Endometrium (tissue), 2 donors: Measurements from ENCODE around the gene ZSCAN31.
A peak's percentile ranks its signal among the peaks of the same experiment; 100 is the strongest.

Experiments used
- FAIRE-seq: peaks from 2 replicates; lab custom pipeline; 2012; peaks lifted over from hg19 to GRCh38; lab: Jason Lieb, UNC
- donor health status: control.
- donor health status: control.

ZSCAN31 gene

DNA sequence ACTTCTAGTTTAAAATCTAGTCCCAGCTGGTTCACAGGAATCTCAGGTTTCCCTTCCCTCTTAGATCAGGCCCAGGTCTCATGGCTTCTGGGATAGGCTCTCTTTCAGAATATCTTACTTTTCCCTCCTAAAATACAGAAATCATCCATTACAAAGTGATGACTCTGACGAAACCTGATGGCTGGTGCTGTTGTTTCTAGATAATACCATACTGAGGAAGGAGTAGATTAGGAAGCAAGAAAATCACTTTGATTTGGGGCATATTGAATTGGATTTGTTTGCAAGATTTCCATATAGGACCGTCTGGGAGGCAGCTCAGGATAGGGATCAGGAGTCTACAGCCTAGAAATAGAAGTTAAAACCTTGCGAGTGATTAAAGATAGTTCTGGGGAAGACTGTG lies 17.4 kb upstream of the ZSCAN31 start:
- no peak for FAIRE-seq

DNA sequence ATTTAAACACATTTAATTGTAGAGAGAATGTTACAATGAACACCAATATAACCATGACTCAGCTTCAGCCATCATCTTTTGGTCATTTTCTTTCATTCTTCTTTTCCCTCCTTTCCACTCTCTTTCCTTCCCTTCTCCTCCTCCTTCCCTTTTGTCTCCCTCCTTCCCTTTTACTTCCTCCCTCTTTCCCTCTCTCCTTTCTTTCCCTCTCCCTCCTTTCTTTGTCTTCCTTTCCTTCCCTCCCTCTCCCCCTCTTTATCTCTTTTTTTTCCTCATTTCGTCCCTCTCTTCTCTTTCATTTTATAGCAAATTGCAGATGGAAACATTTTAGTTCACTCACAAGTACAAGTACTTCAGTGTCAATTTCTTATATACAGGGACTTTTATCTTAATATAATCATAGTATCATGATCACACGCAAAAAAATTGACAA lies 15.6 kb upstream of the ZSCAN31 start:
- FAIRE-seq: no peak

DNA sequence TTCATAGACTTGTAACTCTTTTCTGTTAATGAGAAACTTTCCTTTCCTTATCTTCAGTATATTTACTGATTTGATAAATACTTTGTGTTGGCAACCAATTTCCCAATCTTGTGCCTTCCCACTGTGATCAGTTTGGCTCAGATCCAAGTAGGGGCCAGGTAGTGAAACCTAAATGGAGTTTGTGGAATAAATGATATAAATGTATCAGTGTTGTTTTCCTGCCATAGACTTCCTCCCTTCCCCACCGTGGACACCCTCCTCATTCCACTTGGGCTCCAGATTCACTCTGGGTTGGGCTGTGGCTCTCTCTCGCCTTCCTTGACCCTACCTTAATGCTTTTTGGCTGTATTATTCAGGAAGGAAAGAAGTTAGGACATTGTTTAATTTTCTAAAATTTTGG lies 15.1 kb upstream of the ZSCAN31 start:
- FAIRE-seq: no peak

DNA sequence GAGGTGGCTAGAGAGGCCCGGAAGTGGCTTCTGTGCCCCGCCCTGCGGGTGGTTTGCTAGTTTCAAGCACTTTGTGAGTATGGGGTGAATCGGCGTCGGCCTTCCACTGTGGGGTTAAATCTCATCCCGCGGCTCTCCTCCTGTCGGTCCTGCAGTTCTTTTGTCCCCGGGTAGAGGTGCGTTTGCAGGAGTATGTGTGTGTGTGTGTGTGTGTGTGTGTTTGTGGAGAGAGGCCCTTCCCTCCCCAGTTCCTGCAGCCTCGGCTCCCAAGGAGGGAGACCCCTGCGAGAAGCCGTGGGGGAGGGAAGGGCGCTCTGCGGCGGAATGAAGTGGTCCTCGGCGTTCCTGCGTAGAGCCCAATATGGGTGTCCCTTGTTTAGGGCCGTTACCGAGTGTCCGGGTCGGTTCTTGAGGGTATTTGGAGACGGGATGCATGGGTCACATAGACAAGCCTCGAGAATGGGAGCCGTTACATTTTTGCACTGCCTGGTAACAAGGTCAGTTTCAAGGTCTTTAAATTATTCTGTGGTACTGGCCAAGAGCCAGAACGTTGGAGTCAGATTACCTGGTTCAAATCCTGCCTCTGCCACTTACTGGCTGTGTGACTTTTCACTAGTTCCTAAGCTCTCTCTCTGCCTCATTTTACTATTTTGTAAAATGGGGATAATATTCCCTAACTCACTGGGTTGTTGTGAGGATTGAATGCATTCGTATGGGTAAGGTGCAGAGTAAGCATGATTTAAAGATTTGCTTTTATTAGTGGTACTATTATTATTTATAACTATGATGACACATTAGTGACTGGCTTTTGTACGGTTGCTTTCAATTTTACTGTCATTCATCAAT lies 14.2 kb upstream of the ZSCAN31 start, which contains the start of gene ZKSCAN3:
TSS of gene ZKSCAN3 (plus strand) at position 56 of the 846 bp plus-strand sequence. CDS start 9,640 bp downstream, outside the sequence.
- FAIRE-seq: no peak

DNA sequence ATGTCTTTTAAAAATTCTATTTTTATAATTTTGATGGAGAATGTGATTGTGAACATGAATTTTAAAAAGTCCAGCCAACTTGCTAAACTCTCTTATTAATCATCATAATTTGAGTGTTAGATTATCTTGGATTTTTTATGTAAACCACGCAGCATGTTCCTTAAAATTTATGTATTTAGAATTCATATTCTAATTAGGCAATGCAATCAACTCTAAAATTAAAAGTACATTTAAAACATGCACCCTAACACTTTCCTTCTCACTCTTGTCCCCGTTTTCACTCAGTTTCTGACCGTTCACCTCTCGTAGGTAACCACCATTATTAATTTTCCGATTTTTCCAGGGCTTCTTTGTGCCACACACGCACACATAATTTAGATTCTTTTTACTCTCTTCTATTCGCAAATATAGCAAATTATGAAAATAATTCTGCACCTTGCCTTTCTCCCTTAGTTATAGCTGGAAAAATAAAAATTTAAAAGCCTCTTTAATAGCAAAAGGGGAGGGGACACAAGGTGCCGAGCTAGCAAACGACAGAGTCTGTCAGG lies 13.5 kb upstream of the ZSCAN31 start:
- peak; percentile 26 for FAIRE-seq

DNA sequence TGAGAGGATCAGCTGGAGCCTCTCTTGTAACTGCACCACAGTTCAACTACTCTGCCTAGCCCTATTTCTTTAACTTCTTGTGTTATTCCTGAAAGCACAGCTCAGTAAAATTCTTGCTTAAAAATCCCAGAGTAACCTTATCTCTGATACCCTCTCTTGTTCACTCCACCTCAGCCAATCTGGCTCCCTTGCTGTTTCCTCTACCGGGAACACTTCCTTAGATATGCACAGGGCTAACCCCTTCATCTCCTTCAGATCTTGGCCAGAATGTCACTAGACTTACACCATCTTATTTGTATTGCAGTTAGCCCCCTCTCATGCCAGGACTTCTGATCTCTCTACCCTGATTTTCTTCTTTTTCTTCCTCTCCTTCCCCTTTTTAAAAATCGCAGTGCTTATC lies 11.2 kb upstream of the ZSCAN31 start:
- no peak for FAIRE-seq

DNA sequence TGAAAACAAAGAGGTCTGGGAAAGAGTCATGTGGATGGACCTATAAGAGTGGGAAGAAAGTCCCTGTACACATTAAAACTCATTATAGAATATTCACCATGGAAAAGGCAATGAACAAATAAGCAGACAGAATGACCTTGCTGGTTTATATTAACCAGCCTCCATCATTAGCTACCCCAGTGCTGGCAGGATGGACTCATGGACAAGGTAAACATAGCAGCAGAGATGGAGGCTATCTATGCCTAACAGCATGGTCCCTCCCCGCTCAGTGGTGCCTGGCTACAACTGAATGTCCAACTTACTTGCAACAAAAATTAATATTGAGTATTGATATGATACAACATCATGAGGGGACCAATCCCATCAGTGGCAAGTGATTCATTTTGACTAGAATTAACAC lies 9.3 kb upstream of the ZSCAN31 start:
- no peak for FAIRE-seq

DNA sequence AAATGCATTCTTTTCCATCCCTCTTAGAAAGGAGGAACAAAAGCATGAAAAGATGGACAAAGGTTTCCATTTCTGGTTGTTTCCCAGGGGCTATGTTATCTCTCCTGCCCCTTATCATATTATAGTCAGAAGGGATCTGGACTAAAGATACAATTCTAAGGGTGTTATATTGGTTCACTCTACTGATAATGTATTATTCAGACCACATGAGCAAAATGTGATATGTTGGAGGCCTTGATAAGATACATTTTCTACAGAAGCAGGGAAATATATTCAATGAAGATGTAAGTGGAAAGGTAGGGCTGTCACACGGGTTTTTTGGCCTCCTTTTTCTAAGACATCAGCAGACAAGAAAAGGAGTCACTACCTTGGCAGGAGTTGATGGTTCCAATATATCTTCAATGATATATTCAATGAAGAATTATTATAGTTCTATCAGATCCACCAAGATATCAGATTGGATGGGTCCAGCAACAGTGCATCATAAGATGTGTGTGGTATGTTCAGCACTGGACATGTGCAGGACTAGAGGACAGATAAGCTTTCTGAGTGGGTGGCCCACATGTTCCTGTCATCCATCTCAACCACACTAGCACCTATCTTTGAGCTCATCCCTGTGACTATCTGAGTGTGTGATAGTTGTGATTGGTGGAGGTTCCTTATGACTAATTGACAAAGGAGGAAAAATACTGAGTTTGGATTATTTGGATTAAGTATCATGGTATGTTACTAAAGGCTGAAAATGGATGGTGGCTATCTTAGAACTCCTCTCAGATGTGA lies 8.1 kb upstream of the ZSCAN31 start:
- FAIRE-seq: no peak

DNA sequence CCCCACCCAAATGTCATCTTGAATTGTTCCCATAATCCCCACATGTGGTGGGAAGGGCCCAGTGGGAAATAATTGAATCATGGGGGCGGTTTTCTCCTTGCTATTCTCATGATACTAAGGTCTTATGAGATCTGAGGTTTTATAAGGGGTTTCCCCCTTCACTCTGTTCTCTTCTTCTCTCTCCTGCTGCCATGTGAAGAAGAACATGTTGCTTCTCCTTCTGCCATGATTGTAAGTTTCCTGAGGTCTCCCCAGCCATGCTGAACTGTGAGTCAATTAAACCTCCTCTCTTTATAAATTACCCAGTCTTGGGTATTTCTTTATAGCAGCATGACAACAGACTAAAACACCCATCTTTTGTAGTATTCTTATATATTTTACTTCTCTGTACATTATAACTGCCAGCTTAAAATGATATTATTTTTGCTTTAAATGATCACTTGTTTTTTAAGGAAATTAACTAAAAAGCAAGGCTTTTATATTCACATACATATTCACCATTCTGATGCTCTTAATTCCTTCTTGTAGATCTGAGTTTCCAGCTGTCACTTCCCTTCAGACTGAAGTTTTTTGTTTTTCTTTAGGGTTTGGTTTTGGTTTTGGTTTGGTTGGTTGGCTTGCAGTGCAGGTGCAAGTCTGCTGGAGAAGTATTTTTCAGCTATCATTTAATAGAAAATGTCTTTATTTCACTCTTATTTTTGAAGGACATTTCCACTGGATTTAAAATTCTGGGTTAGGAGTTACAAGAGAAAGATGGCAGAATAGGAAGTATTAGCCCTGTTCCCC lies 4.6 kb upstream of the ZSCAN31 start:
- FAIRE-seq: no peak

DNA sequence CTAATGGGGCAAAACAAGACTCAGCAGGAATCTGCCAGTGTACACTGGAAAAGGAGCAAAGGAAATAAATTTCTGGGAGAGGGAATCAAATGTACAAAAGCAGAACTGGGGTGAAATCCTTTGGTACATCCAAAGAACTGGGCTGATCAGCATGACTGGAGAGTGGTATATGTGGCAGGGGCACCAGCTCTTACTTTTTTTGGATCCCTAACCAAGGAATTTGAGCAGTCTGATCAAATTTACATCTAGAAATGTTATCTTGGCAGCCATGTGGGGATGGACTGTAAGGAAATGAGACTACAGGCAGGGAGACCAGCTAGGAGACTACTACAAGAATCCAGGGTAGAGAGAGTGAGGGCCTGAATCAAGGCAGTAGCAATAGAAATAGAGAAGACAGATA lies 1.2 kb upstream of the ZSCAN31 start:
- FAIRE-seq: no peak

DNA sequence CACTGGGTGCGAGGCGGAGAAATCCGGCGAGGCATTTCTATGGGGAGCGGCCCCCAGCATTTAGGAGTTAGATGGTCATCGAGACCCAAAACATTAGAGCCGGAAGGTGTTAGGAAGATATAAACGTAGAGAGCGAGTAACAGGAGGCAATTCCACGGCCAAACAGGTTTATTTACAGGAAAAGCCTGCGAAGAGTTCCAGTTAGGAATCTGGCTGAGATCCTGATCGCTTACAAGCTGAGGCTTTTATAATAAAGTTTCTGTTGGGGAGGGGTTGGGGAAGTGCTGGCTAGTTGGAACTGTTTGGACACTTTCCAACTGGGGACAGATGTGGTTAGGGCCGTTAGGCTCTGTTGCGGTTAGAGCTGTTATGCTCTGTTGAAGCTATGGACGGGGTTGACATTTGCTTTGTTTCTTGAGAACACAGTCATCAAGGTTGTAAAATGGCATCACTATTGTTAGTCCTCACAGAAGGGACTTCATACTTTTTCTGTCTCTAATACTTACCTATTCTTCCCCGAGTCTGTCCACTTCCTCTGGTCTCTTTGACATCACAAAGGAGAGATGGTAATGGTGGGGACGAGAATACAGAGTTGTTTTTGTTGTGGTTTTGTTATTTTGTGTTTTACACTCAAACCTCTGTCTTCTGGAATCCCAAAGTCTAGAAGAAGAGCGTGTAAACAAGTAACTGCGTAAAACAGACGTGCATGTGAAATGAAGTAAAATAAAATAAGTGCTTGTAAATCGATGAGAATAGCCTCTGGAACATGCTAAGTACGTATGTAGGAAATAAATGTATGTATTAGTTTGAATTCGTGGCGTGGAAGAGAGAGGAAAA lies 554 bp upstream of the ZSCAN31 start:
- FAIRE-seq: no peak

DNA sequence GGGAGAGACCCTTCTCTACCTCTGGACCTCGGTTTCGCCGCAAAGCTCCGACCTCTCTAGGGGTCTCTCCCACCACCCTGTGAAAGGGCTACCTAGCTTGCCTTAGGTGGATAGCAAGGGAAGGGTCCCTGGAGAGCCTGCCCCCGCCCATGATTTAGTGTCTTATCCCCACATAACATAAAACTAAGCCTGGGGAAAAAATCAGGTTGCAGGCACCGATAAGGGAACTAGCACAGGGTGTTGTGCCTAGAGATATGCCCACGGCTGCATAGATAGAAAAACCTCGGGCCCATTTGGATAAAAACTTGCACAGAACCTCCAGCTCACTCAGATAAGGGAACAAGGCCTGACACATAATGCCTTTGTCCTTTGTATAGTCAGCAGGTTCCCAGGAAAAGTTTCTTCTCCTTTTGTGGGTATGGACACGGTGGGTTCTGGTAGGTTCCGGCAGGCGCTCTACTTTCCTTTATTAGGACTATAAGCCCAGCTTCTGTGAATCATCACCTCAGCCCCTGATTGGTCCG lies 846 bp downstream of the ZSCAN31 start:
- no peak for FAIRE-seq

DNA sequence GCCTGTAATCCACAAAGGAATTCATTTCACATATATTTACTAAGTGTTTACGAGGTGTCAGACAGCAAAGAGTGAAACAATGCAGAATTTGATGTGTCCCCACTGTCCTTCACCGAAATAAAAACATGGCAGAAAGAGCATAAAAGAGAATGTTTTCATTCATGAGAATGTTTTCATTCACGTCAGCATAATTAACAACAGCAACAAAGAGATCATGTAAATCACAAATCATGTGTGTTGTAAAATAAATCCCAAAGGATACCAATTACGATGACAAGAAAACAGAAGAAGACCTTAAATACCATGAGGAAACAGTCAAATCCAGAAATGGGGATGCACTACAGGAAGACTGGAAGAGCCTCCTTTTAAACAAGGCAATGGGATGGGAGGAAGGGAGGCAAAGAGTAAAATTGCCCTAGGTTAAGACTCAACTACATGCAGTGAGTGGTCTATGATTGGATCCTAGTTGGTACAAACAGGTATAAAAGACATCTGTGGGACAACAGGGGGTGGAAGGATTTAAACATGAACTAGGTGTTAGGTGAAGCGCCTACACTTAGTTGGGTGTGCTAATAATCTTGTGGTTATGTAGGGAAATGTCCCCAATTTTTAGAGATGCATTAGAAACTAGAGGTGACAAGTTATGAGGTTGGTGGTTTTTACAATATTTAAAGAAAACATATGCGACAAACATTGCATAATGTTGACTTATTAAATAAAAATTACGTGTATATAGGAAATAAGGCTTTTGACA lies 1.5 kb downstream of the ZSCAN31 start:
- no peak for FAIRE-seq

DNA sequence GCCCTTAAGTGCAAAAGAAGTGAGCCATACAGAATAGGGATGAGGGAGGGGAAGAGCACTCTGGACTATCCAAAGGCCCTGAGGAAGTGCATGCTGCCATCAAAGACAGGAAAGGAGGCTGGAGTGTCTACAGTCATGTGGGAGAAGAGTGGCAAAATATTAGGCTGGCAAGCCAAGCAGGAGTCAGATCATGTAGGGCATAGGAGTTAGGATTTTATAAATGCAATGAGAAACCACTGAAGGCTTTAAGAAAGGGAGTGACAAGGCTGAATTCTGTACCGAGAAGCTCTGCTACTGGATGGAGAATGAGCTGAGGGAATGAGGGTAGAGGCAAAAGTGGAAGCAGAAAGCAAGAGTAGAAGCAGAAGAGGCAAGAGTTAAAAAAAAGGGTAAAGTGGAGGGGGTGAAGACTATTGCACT lies 2.3 kb downstream of the ZSCAN31 start:
- FAIRE-seq: no peak

DNA sequence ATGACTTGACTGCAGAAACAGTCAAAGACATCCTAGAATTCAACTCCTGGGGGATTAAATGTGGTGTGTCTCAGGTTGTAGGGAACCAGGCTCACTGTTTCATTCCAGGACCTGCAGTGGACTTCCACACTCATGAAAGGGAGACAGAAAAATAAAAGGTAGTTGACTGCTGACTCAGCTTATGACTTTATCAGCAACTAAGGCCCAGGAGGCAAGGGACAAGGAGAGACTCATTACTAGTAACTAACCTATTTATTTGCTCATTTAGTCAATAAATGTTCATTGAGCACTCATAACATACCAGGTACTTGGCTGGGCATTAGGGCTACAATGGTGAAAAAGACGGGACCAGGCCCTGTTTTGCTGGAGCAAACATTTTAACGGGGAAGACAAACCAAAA lies 2.9 kb downstream of the ZSCAN31 start:
- no peak for FAIRE-seq

DNA sequence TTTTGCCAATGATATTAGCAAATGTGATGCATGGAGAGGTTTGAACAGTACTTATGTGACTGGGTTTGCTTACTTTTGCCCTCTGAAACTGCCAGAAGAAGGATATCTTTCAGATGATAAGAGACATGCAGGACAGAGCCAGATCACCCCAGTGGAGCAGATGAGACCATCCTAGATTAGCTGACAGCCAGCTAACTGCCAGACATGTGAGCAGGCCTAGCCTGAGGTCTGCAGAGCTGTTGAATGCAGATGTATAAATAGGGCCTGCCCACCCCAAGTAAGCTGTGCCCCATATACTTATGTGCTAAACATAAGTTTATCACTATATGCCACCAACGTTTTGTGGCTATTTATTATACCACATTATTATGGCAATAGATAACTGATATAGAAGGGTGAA lies 5.9 kb downstream of the ZSCAN31 start:
- no peak for FAIRE-seq

DNA sequence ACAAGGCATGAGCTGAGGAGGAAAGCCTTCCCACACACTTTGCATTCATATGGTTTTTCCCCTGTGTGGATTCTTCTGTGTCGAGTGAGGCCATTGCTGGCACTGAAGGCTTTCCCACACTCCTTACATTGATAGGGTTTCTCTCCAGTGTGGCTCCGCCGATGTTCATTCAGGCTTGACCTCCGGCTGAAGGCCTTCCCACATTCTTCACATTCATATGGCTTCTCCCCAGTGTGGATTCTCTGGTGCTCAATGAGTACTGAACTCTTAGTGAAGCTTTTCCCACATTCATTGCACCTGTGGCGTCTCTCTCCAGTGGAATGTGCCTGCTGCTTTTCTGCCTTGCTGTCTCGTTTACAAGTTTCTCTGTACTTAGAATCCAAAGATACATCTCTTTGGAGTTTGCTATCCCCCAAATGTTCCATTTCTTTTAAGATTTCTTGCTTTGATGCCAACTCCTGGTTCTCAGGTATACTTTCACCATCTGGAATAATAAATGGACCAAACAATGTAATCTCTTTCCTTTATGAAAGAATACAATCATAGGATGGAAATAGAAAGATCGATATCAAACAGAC lies 9.5 kb downstream of the ZSCAN31 start:
- no peak for FAIRE-seq

DNA sequence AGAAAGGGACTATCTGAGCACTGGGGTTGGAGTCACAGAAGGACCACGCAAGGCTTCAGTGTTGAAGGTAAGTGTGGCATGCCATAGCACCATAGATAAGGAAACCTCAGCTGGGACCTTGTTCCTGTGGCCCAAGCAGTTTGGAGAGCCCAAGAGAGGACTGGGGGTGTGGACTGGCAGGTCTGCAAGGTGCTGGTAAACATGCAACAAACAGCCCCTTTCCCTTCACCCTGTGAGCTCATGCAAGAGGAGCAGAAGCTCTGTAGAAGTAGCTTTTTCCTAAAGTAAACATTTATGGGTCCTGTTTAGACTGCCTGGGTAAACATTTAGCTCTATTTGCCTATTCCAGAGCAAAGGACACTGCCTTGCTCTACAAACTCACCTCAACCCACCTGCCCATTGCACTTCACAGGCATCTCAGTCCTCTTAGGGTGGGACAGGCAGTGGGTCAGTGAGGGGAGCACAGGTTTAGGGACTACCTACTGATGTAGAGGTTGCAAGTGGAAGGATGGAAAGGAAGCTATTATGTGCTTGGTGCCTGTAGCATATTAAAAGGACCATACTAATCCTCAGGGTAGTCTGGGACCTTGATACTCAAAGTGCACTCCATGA lies 12.0 kb downstream of the ZSCAN31 start:
- FAIRE-seq: no peak

DNA sequence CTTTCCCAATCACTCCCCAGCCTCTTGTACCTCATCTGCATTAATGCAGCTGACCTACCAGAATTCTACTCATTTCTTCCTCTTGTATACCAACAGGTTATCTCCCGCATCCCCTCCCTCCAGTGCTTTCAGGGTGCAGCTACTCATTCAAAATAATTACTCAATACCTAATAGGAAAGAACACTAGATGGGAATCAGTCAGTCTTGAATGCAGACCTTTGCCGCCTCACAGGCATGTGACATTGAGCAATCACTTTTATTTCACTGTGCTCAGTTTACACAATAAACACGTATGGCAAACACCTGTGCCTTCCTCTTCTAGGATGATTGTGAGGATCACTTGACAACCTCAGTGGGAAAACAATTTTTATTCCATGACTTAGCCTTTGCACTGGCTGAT lies 13.3 kb downstream of the ZSCAN31 start:
- FAIRE-seq: no peak
